Stimulated activated naive B cell treated with anti-CD40 and anti-IgM and Interleukin-4, amounts not matched to agents 10 μg/mL and 1 μg/mL and 100 μg/mL, for 72 hours (primary cell): ENCODE results near the gene SCRN2.

ENCODE experiments used
- ATAC-seq, 2 donors: fragments of 150-1000 bp; cut with Tn5 transposase; replicated peaks; 2 replicates each; pipeline ENCODE4 v1.10.0; 2021; ENCODE audit warnings: moderate library complexity in 1 of 2
- DNase-seq: peaks from one replicate; pipeline ENCODE4 v3.0.0; 2021
- H3K27ac Mint-ChIP-seq: one replicate; pipeline ENCODE4 v1.8.0; 2022; ENCODE audit warnings: mild to moderate bottlenecking, mixed read lengths
- H3K27me3 Mint-ChIP-seq, 2 donors: one replicate each; pipeline ENCODE4 v1.8.0; 2022; ENCODE audit warnings: mixed read lengths in 2 of 2
- H3K36me3 Mint-ChIP-seq, 2 donors: one replicate each; pipeline ENCODE4 v1.8.0; 2022; ENCODE audit warnings: mixed read lengths in 2 of 2, mild to moderate bottlenecking in 1 of 2
- H3K4me1 Mint-ChIP-seq, 2 donors: one replicate each; pipeline ENCODE4 v1.8.0; 2022; ENCODE audit warnings: mixed read lengths in 2 of 2, mild to moderate bottlenecking in 1 of 2
- H3K4me3 Mint-ChIP-seq, 2 donors: one replicate each; pipeline ENCODE4 v1.8.0; 2022; ENCODE audit warnings: mild to moderate bottlenecking in 2 of 2, mixed read lengths in 2 of 2, moderate library complexity in 1 of 2
- H3K9me3 Mint-ChIP-seq, 2 donors: one replicate each; pipeline ENCODE4 v1.8.0; 2022; ENCODE audit warnings: mixed read lengths in 2 of 2, mild to moderate bottlenecking in 1 of 2

The SCRN2 gene

DNA sequence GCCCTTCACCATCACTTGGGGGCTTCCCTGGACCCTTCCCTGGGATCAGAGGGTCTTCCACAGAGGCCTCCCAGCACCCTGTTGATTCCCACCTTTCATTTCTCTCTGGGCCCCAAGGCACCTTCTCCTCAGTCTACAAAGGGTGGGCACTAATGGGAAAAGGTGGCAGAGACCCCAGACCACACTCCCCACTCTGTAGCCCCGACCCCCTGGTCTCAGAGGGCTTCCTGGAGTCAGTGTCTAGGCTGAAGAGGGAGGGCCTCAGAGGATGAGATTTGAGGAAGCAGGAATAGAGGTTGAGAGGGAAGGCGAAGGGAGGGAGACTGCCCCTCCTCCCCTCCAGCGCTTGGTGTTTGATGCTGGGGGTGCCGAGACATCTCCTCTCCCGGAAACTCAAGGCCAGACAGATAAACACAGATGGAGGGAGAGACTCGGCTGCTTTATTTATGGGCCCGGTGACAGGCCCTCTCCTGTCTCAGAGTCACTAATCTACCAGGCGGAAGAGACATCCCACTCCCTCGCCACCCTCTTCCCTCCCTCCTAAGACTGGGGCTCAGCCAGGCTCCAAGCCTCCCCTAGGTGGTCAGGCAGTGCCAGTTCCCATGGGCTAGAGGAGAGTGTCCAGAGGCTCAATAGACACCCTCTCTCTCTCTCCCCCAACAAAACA, 36.4 kb upstream of the SCRN2 start:
- Mint-ChIP-seq H3K4me3 (no peak overlapping the region), H3K27me3 (peaks cover 38 to 54% of the 10 kb centered on the region in 2 donors), H3K36me3 (peaks cover 0 to 2% of the 10 kb centered on the region in 2 donors), H3K4me1 (peaks cover 0 to 10% of the 10 kb centered on the region in 2 donors), H3K9me3 (no peaks in the 10 kb centered on the region), H3K27ac (no peak overlapping the region)
- ATAC-seq (no peak), DNase-seq (no peak)

DNA sequence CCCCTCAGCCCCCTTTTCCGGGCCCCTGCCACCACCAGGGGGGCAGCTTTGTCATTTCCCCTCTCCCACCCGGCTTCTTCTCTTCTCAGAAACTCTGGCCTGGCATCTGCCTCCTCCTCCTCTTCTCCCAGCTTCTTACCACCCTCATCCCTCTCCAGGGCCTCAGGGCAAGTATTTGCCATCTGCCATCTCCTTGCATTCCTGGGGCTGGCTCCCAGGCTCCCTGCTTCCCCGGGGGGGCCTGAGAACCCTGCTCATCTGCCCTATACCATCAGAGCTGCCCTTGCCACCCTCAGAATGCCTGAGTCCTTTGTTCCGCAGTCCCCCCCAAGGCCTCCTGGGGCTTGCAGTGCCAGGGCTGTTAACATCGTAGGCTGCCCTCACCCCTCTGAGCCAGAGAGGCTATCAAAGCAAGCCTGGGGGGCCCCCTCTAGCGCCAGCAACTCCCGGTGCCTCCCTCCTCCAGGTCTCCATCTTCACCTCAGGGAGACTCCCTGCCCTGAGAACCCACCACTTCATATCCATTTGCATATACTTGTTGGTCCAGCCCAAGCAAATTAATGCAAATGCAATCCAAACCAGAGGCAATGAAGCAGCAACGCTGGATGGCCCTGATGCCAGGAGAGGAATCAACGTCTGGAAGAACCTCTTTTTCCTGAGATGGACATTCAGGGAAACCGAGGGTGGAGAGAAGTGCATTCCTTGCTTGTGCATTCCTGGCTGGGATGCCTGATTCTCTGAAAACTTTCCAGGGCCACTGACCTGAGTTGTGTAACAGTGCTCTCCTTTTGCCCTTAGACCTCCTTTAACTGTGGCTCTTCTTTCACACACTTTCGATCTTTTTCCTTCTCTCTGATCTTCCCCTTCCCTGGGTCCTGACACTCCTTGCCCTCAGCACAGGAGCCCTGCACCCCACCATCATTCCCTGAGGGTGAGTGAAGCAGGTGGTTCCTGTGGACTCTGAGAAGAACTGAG, 34.2 kb upstream of the SCRN2 start:
- no peak for DNase-seq
- Mint-ChIP-seq H3K9me3 (no peaks in the 10 kb centered on the region), H3K36me3 (peaks cover 0 to 2% of the 10 kb centered on the region in 2 donors), H3K4me1 (peaks cover 3 to 20% of the 10 kb centered on the region in 2 donors), H3K27me3 (peaks cover 45 to 75% of the 10 kb centered on the region in 2 donors), H3K4me3 (no peak overlapping the region), H3K27ac (no peak overlapping the region)
- ATAC-seq = no peak

DNA sequence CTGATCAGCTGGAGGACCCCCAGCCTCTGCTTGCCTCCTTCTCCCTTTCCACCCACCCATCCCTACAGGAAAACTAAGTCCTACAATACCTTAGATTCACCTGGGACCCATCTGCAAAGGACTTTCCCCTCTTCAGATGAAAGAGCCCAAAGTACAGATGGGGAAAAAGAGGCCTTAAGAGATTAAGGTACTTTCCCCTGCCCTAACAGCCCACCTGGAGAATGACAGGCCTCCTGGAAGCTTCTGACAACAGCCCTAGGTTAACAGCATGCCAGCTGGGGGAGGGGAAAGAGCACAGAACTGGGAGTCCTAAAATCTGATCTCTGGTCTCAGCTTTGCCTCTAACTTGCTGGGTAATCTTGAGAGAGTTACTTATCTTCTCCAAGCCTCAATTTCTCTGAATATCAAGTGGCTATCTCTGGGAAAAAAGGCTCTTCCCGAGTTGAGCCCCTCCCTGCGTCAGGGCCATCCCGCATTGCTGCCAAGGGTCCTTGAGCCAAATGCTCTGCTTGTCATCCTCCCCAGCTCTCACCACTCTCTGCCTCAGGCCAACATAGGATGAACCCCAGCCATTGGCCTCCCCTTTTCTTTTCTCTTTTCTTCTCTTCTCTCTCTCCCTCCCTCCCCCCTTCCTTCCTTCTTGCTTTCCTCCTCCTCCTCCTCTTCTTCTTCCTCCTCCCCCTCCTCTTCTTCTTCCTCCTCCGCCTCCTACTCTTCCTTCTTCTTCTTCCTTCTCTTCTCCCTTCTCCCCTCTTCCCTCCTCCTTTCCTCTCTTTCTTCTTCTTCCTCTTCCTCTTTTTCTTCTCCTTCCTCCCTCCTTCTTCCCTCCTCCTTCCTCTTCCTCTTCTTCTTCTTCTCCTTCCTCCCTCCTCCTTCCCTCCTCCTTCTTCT, 32.4 kb upstream of the SCRN2 start:
- H3K27ac Mint-ChIP-seq = no peak overlapping the region
- peaks cover 3 to 20% of the 10 kb centered on the region in 2 donors for H3K4me1 Mint-ChIP-seq
- DNase-seq (no peak), ATAC-seq (no peak)
- H3K4me3 Mint-ChIP-seq = no peak overlapping the region
- peaks cover 0 to 2% of the 10 kb centered on the region in 2 donors for H3K36me3 Mint-ChIP-seq
- peaks cover 53 to 72% of the 10 kb centered on the region in 2 donors for H3K27me3 Mint-ChIP-seq
- no peaks in the 10 kb centered on the region for H3K9me3 Mint-ChIP-seq

DNA sequence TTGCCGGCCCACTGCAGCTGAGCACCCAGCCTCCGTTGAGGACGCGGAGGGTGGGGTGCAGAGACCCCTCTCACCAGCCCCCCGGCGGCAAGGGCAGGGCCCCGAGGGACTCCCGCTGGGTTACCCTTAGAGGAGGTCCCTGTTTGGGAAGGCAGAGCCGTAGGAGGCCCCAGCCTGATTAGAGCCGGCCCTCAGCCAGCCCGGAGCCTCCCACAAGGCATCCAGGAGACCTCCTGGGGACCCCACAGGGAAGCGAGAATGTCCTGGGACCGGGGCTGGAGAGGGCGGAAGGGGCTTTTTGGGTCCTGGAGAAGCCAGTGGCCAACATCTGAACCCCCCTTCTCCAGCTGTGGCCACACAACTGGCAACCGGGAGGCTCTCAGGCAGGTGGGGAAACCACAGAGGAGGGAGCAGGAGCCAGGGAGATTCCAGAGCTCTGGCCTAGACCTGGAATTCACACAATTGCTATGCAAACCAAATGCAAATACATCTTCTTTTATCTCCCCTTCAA, 31.6 kb upstream of the SCRN2 start:
- Mint-ChIP-seq H3K4me1 (peaks cover 3 to 20% of the 10 kb centered on the region in 2 donors), H3K27ac (no peak overlapping the region), H3K4me3 (no peak overlapping the region), H3K36me3 (no peaks in the 10 kb centered on the region), H3K27me3 (peaks cover 55 to 72% of the 10 kb centered on the region in 2 donors), H3K9me3 (no peaks in the 10 kb centered on the region)
- DNase-seq (no peak), ATAC-seq (no peak)

DNA sequence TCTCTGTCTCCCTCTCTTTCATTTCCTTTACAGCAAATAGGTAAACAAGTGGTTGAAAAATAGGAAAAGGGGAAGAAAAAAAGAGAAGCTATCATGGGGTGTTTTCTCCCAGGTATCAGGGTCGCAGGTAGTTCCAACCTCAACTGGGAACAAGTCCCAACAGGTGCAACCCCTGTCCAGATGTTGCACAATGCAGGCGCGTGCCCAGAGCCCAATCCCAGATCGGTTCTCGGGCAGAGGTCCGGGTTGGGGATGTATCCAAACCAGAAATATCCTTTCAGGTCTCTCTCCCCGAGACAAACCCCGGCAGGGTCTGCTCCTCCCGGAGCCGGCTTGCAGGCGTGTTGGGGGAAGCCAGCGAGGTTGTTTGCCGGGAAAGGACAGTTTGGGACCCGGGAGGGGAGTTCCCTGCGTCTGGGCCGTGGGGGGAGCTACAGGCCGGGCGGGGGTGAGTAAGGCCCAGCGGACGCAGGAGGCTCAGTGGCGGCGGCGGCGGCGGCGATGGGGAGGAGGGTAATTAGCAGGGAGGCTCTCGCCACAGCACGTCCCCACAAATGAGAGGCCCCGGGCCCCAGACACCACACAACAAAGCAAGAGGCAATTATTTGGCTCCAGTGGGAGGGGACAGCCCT, 31.1 kb upstream of the SCRN2 start:
- Mint-ChIP-seq H3K27me3 (peaks cover 52 to 68% of the 10 kb centered on the region in 2 donors), H3K36me3 (no peaks in the 10 kb centered on the region), H3K4me3 (no peak overlapping the region), H3K27ac (no peak overlapping the region), H3K4me1 (peaks cover 3 to 20% of the 10 kb centered on the region in 2 donors), H3K9me3 (no peaks in the 10 kb centered on the region)
- DNase-seq (no peak), ATAC-seq (peak; percentile 23 to 29)

DNA sequence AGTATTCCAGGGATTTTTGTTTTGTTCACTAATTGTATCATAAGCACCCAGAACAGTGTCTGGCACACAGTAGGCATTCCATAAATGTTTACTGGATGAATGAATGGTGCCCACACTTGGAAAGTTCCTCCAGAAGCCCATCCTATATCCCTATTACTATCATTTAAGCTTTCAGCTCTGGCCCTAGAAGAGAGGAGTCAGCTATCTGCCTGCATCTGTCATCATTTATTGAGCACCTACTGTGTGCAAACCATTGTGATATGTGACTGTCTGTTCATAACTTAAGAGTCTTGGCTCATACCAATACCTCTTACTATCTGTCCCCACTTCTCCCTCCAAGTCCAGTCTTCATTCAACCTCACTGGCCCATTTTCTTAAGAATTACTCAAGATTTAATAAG, 30.0 kb upstream of the SCRN2 start:
- Mint-ChIP-seq H3K4me3 (no peak overlapping the region), H3K27ac (no peak overlapping the region)
- ATAC-seq = no peak

DNA sequence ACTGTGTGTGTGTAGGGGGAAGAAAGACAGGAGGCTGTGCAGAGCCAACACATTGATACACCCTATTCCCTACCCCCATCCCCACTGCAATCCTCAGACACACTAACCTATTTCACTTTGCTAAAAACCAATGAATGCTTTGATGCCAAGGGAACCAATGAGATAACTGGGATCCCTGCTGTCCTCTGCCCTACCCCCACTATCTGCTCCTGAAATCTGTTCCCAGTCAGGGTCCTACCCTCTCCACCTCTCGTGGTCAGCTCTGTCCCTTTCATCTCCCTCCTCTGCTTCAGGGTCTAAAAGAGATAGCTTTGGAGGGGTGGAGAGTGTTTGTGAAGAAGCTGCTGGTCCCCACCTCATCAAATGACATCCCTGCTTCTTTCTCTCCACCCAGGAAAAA, 29.0 kb upstream of the SCRN2 start:
- Mint-ChIP-seq H3K4me1 (peaks cover 3 to 20% of the 10 kb centered on the region in 2 donors), H3K4me3 (no peak overlapping the region), H3K9me3 (no peaks in the 10 kb centered on the region), H3K27me3 (peaks cover 56 to 71% of the 10 kb centered on the region in 2 donors), H3K36me3 (no peaks in the 10 kb centered on the region), H3K27ac (no peak overlapping the region)
- no peak for DNase-seq
- no peak for ATAC-seq

More for the DNA sequence above, 30.0 kb upstream of the SCRN2 start:
- no peaks in the 10 kb centered on the region for H3K9me3 Mint-ChIP-seq
- DNase-seq = no peak
- H3K4me1 Mint-ChIP-seq = peaks cover 3 to 20% of the 10 kb centered on the region in 2 donors
- H3K36me3 Mint-ChIP-seq = no peaks in the 10 kb centered on the region
- H3K27me3 Mint-ChIP-seq = peaks cover 60 to 75% of the 10 kb centered on the region in 2 donors

DNA sequence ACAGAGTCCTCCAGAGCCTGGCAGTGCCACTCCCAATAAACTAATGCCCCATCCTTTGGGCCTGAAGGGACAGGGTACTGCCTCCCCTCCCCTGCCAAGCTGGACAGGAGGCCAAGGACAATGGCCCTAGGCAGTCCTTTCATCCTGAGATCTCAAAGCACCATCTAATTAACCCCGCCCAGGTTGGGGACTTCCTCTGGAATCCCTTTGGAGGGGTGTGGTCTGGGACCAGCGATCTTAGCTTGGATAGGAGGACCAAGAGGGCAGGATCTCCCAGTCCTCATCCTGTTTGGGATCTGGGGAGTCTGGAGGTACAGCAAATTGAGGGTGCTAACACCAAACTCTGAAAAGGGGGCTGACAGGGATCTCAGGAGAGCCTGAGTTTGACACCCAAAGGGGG, 28.0 kb upstream of the SCRN2 start:
- ATAC-seq (no peak), DNase-seq (no peak)
- Mint-ChIP-seq H3K9me3 (no peaks in the 10 kb centered on the region), H3K27ac (no peak overlapping the region), H3K4me1 (peaks cover 4 to 18% of the 10 kb centered on the region in 2 donors), H3K4me3 (no peak overlapping the region), H3K27me3 (peaks cover 48 to 65% of the 10 kb centered on the region in 2 donors), H3K36me3 (peaks cover 0 to under 1% of the 10 kb centered on the region in 2 donors)

DNA sequence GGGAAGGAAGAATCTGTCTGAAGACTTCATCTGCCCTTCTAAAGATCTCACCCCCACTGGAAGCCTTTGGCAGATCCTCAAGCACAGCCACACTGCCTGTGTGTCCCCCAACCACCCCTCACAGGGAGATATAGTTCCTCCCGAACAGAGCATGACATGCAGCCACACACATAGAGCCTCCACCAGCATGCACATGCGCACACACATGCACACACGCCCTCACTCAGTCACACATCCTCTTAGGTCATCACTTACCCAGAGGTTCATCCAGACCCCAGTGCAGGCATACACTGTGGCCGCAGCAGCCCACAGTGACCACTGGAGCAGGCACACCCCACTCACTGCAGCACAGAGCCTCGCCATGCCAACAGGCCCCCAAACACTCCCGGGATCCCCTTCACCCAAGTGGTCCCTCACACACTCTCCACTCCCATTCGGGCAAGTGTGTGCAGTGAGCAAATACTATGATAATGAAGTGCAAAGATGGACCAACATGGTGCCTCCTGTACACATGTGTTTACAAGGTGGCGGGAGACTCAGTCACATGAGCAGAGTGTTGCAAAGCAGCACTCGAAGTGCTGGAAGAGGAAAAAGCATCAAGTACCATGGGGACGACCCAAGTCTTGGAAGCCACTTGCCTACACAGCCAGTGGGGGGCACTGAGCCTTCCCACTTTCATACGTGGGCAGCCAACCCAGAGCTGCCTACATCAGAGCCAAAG, 26.9 kb upstream of the SCRN2 start:
- ATAC-seq = no peak
- Mint-ChIP-seq H3K27me3 (peaks cover 44 to 53% of the 10 kb centered on the region in 2 donors), H3K4me1 (peaks cover 4 to 14% of the 10 kb centered on the region in 2 donors)

DNA sequence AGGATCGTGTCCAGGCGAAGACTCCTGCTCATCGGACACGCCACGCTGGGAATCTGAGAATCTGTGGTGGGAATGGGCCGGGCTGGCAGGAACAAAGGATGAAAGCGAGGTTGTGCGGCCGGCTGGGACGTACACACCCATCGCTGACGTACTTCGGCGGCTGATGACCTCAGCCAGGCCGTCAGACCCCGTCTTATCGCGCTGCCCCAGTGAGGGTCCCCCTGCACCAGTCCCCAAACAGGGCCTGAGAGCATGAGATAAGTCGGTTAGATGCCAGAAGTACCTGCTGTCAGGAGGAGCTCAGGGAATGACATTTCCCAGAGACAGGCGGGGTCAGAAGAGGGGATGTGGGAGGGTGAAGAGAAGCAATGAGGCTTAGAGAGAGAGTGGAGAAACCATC, 25.9 kb upstream of the SCRN2 start:
- peaks cover 0 to 1% of the 10 kb centered on the region in 2 donors for H3K36me3 Mint-ChIP-seq
- DNase-seq (no peak), ATAC-seq (no peak)
- no peak overlapping the region for H3K4me3 Mint-ChIP-seq
- H3K27me3 Mint-ChIP-seq = peaks cover 39 to 43% of the 10 kb centered on the region in 2 donors
- H3K4me1 Mint-ChIP-seq = peaks cover 3 to 4% of the 10 kb centered on the region in 2 donors
- peaks cover 0 to 2% of the 10 kb centered on the region in 2 donors for H3K9me3 Mint-ChIP-seq
- H3K27ac Mint-ChIP-seq = no peak overlapping the region

More for the DNA sequence above, 26.9 kb upstream of the SCRN2 start:
- Mint-ChIP-seq H3K4me3 (no peak overlapping the region), H3K27ac (no peak overlapping the region), H3K9me3 (peaks cover 0 to 2% of the 10 kb centered on the region in 2 donors), H3K36me3 (peaks cover 0 to 1% of the 10 kb centered on the region in 2 donors)
- no peak for DNase-seq

DNA sequence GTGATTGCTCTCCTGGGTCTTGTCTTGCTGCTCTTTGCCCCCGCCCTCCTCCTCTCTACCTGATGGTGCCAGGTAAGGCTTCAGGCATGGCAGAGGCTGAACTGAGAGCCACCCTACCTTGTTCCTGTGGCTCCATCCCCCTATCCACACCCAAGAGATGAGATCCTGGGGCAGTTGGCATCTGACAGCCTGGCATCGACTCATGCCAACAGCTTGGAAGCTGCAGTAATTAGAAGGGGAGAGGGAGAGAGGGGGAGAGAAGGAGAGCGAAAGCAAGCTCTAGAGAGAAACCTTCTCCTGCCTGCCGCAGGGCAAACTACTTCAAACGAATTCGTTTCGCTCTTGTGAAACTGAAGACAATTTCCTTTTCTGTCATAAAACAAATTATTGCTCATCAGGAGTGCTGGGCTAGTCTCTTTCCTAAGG, 23.7 kb upstream of the SCRN2 start:
- no peak overlapping the region for H3K4me3 Mint-ChIP-seq
- H3K27me3 Mint-ChIP-seq = peaks cover 33 to 35% of the 10 kb centered on the region in 2 donors
- ATAC-seq (no peak), DNase-seq (no peak)
- H3K27ac Mint-ChIP-seq = no peak overlapping the region
- H3K9me3 Mint-ChIP-seq = peaks cover 0 to 2% of the 10 kb centered on the region in 2 donors
- H3K36me3 Mint-ChIP-seq = peaks cover 0 to 1% of the 10 kb centered on the region in 2 donors
- peaks cover 0 to 1% of the 10 kb centered on the region in 2 donors for H3K4me1 Mint-ChIP-seq

DNA sequence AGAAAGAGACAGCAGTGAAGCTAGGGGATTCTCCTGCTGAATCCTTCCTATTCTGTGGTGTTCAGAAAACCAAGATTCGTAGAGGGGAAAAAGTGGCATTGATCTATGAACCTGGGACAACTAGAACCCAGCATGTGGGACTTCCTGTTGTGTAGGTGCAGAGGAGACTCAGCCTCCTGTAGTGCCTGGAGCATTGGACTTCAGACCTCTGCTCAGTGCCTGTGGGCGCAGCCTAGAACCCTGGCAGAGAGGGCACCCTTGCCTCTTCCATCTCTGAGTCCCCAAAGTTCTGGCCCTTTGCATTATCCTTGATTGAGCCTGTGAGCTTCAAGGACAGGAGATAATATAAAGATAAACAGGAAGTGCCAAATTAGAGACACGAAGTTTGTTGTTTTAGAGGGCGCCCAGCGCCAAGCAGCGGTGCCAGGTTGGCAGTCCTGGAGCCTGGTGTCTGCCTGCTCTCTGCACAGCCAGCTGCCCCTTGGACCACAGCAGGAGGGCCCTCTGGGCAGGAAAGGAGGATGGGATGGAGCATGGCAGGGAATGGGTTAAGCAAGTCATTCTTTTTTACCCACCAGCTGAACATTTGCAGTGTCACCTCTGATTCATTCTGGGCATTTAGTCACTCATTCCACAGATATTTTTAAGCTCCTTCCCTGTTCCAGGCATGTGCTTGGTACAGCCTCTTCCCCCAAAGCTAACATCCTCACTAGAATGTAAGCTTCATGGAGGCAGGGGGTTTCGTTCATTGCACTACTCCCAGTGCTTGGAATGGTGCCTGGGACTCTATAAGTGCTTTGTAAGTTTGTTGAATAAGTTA, 21.8 kb upstream of the SCRN2 start:
- peaks cover 0 to 1% of the 10 kb centered on the region in 2 donors for H3K4me1 Mint-ChIP-seq
- no peak for DNase-seq
- no peak overlapping the region for H3K27ac Mint-ChIP-seq
- ATAC-seq = no peak
- peaks cover 36 to 41% of the 10 kb centered on the region in 2 donors for H3K27me3 Mint-ChIP-seq
- no peak overlapping the region for H3K4me3 Mint-ChIP-seq
- H3K9me3 Mint-ChIP-seq = peaks cover 0 to 2% of the 10 kb centered on the region in 2 donors
- H3K36me3 Mint-ChIP-seq = peaks cover 0 to 1% of the 10 kb centered on the region in 2 donors
